Middle frontal gyrus (tissue), 1 donor: ENCODE measurements around the gene NEK7.
"Not testable (repeated sequence)": the region's sequence is repeated elsewhere in the genome, so short reads cannot be mapped to it uniquely, and the experiment has no call there.

Experiments used
- DNase-seq: peaks from one replicate; pipeline ENCODE4 v3.0.0-alpha.2; 2015; ENCODE audit warnings: low spot score; ENCODE audit errors: extremely low spot score

NEK7 gene

DNA sequence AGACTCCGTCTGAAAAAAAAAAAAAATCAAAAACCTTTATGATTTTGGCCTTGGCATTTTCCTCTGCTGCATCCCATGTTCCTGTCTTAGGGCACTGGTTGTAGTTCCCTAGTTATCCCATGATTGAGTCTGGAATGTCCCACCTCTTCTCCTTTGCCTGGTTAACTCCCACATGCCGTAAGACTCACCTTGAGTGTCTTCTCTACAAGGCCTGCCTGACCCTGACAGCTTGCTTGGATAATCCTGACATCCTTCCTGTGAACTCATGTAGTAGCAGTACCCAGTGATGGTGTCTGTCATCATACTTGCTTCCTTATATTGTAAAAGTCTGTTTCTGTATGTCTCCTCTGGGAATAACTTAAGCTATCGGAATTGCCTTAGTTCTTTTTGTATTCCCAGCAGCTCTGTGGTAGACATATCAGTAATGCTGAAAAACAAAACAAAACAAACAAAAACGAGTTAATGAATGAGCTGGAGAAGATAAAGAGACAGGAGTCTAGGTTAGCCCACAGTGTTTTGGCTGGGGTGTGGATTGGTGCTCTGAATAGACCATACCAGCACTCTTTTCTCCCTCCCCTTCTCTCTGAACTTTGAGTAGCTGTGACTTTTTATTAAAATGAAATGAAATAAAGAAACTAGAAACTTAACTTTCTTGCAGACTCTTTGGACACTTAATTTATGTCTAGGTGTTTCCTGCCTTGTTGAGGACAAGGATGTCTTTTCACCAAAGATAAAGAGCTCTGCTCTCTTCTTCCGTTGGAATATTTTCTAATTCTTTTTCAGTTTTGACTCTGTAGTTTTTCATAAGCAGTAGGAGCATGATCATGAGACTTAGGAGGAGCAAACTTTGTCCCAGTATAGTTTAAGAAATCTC, 15.1 kb downstream of the NEK7 start:
- DNase-seq: no peak

DNA sequence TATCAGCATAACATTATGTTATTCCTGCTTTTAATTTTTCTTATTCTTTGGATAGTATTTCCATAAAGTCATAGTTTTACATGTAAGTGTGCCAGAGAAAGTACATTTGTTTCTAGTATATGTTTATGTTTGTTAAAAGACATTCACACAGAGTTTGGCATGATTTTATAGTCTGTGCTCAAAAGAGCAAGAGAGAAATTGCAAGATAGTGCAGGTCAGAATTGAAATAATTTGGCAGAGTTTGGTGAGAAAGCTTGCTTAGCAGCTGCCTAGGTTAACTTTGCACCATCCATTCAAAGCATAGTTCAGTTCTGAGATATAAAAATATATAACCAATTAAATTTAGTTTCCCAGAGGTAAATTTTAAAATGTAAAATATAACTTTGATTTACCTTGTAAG, 17.0 kb downstream of the NEK7 start:
- DNase-seq: no peak

DNA sequence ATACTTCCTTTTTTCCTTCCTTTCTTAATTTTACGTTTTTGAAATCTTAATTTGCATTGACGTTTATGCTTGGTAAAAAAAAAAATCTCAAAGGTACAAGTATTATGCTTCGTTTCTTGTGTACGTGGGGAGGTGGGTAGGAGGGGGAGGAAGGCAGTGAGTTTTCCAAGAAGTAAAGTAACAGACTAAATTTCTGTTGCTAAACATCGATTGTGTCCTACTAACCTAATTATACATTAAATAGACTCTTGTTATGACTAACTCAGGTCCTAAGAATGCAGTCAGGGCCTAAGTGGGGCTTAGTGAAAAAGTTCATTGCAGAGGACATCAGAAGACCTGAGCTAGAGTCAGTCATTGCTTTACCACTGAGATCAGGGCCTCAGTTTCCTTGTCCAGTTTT, 17.5 kb downstream of the NEK7 start:
- no peak for DNase-seq

DNA sequence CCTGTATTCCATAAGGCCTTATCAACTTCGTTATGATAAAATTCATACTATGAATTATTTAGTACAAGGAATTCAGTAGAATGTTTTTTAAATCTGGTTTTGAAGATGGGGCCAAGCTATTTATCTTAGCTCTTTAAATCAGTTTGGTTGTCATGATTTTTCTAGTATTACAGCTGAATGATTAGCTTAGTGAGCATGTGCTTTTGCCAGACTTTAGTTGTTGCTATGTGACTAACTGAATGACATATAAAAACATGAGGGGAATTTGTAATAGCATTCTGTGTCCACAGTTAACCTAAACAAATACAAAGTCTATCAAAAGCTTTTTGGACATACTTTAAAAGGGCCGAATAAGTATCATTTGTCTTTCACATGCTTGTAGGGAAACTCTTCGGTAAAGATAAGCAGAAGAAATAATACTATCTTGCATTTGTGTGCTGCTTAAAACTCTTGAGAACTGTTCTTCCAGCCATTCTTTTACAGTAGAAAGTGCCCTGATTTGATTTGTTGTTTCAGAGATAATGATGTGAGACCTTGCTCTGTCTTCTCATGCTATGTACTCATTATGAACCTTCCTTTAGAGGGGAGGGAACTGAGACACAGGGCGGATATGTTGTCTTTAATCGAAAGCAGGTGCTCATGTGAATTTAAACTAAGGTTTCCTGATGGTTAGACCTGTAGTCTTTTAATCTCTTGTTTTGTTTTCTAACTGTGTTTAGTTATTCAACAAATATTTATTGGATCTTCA, 18.8 kb downstream of the NEK7 start:
- no peak for DNase-seq

DNA sequence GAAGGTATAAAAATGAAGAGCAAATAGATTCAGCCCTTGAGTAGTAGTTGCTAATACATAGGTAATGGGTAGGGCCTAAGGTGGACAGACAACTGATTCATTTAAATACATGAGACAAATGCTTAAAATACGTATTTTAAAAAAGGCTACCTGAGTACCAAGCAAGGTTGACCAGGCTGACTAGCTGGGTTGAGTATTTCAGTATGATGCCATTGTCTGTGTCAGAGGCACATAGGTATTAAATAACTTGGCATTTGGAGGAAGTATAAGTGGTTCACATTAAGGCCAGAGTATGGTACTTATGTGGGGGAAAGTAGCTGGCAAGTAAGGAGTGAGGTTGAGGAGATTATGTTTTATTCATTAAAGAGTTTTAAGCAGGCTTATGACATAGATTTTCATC, 19.4 kb downstream of the NEK7 start:
- no peak for DNase-seq

DNA sequence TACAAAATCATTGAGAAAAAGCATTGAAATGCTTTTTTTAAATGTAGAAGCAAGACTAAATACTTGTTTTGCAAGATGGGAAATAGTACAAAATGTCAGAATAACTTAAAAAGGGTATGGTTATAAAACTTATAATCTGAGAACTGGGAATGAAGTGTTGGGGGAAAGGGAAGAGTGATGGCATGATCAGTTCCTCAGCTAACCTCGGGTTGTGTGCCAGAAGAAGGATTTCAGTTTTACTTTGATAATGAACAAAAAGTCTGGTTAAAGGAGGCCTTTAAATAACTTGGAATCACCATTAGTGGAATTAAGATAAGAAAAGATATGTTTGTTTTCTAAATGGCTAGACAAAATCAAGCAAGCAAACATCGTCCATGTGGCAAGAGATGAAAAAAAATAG, 20.7 kb downstream of the NEK7 start:
- no peak for DNase-seq

DNA sequence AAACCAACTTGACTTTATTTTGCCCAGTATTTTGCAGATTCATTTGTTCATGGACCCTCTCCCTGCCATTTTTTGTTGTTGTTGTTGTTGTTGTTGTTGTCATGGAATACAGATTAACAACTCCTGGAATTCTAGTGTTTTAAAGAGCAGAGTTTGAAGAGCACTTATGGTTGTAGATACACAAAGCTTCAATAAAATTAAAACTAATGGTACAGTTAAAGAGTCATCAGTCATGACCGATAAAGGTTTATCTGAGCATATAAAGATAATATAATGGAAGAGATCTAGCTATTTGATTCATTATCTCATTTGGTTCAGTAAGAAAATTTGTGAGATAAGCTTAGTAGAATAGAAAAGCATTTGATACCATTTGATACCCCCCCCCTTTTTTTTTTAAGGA, 21.8 kb downstream of the NEK7 start:
- DNase-seq: no peak

DNA sequence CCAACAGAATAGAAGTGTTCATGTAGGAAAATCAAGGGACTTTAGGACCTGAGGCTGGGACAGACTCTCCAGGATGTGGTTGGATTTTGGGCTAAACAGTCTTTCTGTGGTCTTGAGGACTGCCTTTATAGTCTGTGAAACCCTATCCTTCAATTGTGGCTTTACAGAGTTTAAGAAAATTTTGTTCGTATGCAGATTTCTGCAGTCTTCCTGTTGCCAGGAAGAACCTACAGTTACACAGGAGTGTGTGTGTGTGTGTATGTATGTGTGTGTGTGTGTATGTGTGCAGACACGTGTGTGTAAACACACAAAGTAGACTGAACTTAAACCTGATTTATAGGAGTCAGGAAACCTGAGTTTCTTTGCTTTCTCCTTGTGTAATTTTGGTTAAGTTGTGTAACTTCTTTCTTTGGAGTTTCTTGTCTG, 22.8 kb downstream of the NEK7 start:
- DNase-seq: no peak

DNA sequence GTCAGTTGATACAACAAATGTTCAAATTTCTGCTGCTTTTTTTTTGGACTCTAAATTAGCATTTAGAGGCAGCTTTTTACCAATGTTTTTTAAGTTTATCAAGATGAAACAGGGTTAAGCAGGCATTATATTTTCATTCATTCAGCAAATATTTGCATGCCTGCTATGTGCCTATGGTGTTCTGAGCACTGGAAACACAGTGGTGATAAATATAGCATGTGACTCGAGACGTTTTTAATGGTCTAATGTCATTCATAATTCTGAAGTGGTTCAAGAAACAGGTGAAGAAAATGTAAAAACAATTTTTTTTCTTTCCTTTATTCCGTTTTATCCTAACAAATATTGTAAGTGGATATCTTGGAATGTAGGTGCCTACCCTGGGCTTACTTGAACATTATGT, 26.8 kb downstream of the NEK7 start:
- DNase-seq: no peak

DNA sequence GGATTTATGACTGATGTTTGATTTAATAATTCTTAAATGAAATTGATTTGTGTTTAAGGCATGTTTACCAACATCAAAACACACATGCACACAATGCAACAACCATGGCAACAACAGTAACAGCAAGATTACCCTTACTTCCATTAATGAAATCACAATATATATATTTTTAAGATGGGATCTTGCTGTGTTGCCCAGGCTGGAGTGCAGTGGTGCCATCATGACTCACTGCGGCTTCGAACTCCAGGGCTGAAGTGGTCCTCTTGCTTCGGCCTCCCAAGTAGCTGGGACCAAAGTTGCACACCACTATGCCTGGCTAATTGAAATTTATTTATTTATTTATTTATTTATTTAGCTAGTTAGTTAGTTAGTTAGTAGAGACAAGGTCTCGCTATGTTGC, 27.7 kb downstream of the NEK7 start:
- no peak for DNase-seq

DNA sequence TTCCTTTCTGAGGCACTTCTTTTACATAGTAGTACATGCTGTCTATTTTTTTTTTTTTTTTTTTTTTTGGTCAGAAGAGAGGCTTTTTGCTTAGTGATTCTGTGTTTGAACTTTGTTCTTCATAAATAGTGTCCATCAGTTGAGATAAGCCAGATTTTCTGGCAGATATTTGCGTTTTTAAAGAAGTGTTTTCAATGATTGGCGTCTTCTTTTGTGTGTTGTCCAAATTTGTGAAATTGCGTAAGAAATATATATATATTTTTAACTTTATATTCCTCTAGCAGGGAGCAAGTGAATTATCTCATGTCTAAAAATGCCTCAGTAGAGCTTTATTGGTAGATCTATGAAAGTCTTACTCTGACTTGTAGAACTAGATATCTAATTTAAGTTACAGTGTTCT, 28.3 kb downstream of the NEK7 start:
- no peak for DNase-seq

DNA sequence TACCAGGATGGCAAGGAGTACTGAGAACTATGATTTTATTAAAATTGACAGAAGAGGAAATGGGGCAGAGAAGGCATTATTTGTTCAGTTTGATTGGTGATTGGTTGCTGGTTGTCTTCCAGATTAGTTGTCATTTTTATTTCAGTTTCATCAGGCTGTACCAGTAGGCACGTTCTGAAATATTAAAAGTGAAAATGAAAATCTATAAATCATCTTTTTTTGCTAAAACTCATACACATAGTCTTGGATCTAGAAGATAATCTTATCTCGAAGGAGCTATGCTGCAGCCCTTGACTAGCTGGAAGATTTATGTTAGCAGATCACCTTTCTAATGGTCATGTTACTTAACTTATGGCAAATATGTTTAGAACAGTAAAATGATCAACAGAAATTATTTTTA, 29.0 kb downstream of the NEK7 start:
- no peak for DNase-seq

DNA sequence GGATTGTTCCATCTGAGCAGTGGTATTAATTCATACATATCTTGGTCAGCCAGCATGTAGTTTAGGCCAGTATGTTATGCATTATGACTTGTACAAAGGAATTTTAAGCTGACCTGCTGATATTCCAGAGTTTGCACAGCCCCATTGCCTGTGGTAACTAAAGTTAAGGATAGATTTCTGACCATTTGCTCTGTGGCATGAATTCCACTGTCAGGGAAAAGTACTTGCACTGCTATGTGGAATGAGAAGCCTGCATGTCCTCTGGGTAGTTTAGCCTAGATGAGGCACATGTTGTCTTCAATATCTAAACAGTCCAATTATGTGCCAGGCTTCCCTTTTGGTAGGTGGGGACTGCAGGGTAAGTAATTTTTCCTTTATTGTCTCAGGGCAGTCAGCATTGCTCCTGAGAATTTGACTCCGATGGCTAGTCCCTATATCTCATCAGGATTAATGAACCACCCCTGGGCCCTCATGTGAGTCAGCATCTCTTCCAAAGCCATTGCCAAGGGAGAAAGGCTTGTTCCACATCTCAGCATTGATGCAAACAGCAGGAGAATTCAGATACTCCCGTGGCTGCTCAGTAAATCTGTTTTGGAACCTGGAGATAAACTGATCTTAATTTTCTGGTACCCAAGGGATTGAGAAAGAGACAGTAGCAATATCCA, 30.2 kb downstream of the NEK7 start:
- no peak for DNase-seq

DNA sequence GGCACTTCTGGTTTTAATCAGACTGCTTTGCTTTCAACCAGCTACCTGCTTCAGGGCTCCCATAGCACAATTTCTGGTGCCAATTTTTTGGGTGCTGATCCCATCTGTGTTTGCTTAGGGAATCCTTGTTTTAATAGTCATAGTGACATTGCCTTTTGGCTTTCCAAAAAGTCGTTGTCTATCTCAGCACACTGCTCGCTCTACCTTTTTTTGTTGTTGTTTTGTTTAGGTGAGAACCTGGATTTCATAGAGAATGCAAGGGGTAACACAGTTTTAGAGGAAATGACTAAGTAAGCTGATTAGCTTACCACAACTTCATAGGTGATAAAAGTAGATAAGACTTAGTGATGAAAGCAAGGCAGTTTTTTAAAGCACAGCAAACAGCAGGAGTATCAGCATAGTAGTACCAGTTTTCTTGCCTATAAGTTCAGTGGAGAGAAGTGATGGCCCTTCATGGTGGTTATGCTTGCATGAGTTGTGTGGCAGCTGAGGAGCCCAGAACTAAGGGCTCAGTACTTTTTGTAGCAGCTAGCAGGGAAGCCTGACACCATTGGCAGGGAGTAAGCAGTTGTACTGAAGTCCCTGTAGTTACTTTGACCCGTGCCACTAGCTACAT, 31.3 kb downstream of the NEK7 start:
- no peak for DNase-seq

DNA sequence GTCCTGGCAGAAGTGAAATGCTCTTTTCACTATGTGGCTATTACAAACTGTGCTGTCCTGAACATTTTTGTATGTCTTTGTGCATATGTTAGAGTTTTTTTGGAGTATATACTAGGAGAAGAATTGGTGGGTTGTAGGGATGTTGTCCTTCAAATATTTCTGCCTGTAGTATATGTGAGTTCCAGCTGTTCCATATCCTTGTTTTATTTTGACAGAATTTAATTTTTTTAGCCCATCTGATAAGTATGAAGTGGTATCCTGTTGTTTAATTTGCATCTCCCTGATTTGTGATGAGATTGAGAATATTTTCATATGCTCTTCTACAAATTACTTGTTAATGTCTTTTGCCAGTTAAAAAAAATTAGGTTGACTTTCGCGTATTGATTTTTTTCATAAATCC, 34.3 kb downstream of the NEK7 start:
- DNase-seq: no peak

DNA sequence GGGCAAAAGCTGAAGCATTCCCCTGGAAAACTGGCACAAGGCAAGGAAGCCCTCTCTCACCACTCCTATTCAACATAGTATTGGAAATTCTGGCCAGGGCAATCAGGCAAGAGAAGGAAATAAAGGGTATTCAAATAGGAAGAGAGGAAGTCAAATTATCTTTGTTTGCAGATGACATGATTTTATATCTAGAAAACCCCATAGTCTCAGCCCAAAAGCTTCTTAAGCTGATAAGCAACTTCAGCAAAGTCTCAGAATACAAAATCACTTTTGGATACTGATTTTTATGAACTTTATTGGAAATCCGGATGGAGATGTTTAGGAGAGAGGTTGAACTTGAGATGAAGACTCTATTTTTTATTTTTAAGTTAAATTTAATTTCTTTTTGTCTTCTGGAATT, 37.1 kb downstream of the NEK7 start:
- not testable (repeated sequence) for DNase-seq

DNA sequence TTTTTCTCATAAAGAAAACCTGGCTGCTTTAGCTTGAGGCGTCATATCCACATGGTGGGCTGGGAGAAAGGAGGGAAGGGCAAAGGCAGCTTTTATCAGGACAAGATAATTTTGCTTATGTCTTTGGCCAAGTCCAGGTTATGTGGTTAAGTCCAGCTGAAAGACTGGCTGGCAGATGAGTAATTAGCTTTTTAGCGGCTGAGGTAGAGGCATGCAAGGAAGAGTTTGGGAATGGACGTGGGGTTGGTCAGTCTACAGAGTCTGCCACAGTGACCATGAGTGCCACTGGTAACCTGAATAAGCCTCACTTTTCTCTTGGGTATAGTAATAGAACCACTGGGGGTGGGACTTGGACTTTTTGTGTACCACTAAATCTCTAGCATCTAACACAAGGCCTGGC, 39.8 kb downstream of the NEK7 start:
- DNase-seq: no peak

DNA sequence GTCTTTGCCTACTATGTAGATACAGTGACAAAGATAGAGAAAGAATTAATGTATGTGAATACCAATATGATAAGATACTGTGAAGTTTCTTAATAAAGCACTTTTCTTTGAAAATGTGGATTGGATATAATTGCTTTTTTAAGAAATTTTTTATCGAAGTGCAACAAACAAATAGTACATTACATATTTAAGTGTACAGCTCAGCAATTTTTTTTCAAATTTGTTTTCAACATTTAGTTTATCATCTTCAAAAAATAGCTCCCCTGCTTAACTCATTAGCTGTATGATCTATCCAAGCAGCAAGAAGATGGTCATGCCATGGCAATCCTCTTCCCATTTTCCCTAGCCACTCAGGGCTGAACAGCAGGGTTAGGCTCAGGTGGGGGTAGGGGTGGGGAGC, 40.5 kb downstream of the NEK7 start:
- no peak for DNase-seq

DNA sequence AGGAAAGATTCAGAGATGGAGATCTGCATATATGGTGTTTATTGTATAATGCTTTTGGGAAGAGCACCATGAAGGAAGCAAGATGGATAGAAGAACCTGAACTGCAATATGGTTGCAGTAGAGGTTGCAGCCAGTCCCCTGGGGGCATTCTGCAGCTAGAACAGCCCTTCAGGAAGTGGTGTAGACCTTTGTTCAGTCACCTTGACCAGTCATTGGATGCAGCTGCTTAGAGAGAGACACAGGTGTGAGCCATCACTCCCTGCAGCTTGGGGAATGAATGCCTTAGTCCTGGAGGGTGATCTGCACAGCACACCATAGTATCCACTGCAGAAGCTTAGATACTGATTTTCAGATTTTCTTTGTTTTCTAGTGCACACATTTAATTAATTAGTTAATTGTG, 42.3 kb downstream of the NEK7 start:
- no peak for DNase-seq

DNA sequence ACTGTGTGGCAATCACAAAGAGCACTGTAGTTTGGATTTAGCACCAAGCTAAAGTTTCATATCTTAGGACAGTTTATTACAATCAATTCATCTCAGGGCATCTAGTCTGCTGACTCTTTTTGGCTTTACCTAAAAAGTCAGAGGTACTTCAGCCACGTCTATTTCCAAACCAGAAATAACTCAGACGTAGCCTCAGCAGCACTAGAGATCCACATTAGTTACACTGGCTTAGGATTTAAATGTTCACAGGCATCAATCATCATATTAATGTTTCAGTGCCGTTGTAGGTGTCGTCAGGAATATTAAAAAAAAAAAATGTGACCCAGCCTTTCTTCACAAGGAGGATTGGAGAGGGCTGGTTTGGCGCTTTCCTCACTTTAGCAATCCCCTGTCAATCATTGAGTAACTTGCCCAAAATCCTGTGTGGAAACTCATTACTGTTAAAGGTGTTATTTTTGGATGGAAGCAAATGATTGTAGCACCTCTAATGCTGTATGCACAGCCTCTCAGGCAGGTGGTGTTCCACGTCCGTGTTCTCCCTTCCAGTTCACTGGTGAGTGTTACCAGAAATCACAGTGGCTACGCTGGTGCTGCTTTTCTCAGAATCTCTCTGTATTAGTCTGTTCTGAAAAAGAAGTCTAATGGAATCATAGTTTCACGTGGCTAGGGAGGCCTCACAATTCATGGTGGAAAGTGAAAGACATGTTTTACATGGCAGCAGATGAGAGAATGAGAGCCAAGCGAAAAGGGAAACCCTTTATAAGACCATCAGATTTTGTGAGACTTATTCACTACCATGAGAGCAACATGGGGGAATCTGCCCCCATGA, 45.4 kb downstream of the NEK7 start:
- DNase-seq: no peak

DNA sequence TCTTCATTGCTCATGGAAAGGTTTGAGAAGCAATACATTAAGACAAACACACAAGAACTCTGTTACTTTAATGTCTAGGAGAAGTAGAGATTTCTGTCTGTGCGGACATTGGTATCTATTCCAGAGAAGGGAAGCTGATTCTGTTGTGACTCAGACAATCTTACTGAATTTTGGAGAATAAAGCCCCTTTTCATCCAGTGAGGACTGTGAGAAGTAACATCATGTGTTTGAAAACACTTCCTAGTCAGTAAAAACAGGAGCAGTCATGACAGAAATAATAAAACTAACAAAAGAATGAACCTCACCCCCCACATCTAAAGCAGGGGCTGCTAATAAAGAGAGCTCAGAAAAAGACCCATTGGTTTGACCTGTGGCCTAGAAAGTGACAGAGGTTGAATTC, 46.6 kb downstream of the NEK7 start:
- DNase-seq: no peak
